HCT116 (cell line): Measurements from ENCODE around the gene FAIM. TPM values are rescaled to one million over a fixed set of nuclear protein-coding genes. Genes with fewer than 3 reads are reported as not detected.

Experiments
- ATAC-seq: fragments of 200-7000 bp; cut with Tn5 transposase; 2 replicates; pipeline ENCODE4 v1.9.1; 2020; ENCODE audit warnings: mild to moderate bottlenecking, moderate library complexity
- BruUV-seq: library from RNA; stranded (reverse); fragments of 400-500 nt; replicated peaks from 2 replicates; lab custom pipeline; 2021; lab: Mats Ljungman, UMichigan
- CTCF ChIA-PET: fragments of 300-600 bp; sonication (Branson Sonifier 250); formaldehyde crosslinking; loops from one replicate; lab custom pipeline; 2021; ENCODE audit warnings: antibody characterized with exemption; lab: Charles Lee
- POLR2A ChIA-PET: fragments of 300-600, 350-600 bp; sonication (Branson Sonifier 250); formaldehyde crosslinking; loops from one replicate; lab custom pipeline; 2021; ENCODE audit warnings: antibody characterized with exemption; lab: Charles Lee
- RAD21 ChIA-PET, 2 experiments: fragments of 300-600 bp; sonication (Branson Sonifier 250); formaldehyde crosslinking; loops; one replicate each; lab custom pipeline; 2023; ENCODE audit warnings: low total read pairs in 2 of 2; ENCODE audit not compliant: uncharacterized antibody in 2 of 2, unreplicated experiment in 2 of 2, low non-redundant PET in 1 of 2; lab: Charles Lee
- DNase-seq: peaks from one replicate; pipeline ENCODE4 v3.0.0-alpha.2; 2010; ENCODE audit warnings: low read depth, low spot score
- H2AFZ ChIP-seq: fragments of 200-600 bp; shearing (Covaris generic), sonication (generic); 2 replicates; pipeline ENCODE4 v1.6.1; 2017; ENCODE audit warnings: low read depth, mixed run types, mixed read lengths, antibody characterized with exemption, low read length; ENCODE audit not compliant: poor library complexity, severe bottlenecking
- H3K27ac ChIP-seq: 2 replicates; pipeline ENCODE4 v1.5.1; 2012; ENCODE audit warnings: low read depth, low read length
- H3K27me3 ChIP-seq: fragments of 200-600 bp; sonication (generic); 2 replicates; pipeline ENCODE4 v1.6.1; 2016; ENCODE audit warnings: mixed run types, low read length, mixed read lengths; ENCODE audit not compliant: insufficient read depth
- H3K36me3 ChIP-seq, 2 experiments: fragments of 200-500 bp in 1 of 2; fragments of 200-600 bp in 1 of 2; sonication (Bioruptor generic) in 1 of 2; sonication (generic) in 1 of 2; 2 replicates each; pipeline versions ENCODE4 v1.5.1 to v1.6.1; 2014 to 2016; ENCODE audit warnings: low read length in 2 of 2, inconsistent platforms in 1 of 2, mixed read lengths in 1 of 2, mixed run types in 1 of 2; ENCODE audit not compliant: insufficient read depth in 2 of 2, control insufficient read depth in 1 of 2
- H3K4me1 ChIP-seq, 2 experiments: fragments of 200-600 bp in 1 of 2; sonication (generic) in 1 of 2; 2 replicates each; pipeline versions ENCODE4 v1.5.1 to v1.6.1; 2012 to 2017; ENCODE audit warnings: low read length in 2 of 2, inconsistent platforms in 1 of 2, mild to moderate bottlenecking in 1 of 2, mixed read lengths in 1 of 2, mixed run types in 1 of 2, moderate library complexity in 1 of 2; ENCODE audit not compliant: insufficient read depth in 2 of 2, control insufficient read depth in 1 of 2
- H3K4me2 ChIP-seq: fragments of 200-600 bp; sonication (generic); 2 replicates; pipeline ENCODE4 v1.6.1; 2017; ENCODE audit warnings: mixed run types, low read length, mixed read lengths
- H3K4me3 ChIP-seq, 2 experiments: fragments of 200-600 bp in 1 of 2; sonication (generic) in 1 of 2; replicated peaks in 1 of 2; 2 replicates each; pipeline ENCODE4 v1.5.1; 2011 to 2016; ENCODE audit warnings: low read length in 2 of 2, control low read depth in 1 of 2, low read depth in 1 of 2, mild to moderate bottlenecking in 1 of 2, mixed read lengths in 1 of 2, mixed run types in 1 of 2
- H3K79me2 ChIP-seq: fragments of 200-600 bp; sonication (generic); 2 replicates; pipeline ENCODE4 v1.6.1; 2017; ENCODE audit warnings: mild to moderate bottlenecking, mixed run types, low read length, moderate library complexity, mixed read lengths; ENCODE audit not compliant: insufficient read depth
- H3K9ac ChIP-seq: fragments of 200-600 bp; sonication (generic); 2 replicates; pipeline ENCODE4 v1.6.1; 2016; ENCODE audit warnings: low read length, mixed read lengths
- H3K9me2 ChIP-seq: fragments of 200-600 bp; sonication (generic), shearing (Covaris generic); 2 replicates; pipeline ENCODE4 v1.6.1; 2017; ENCODE audit warnings: mixed run types, mild to moderate bottlenecking, moderate library complexity; ENCODE audit not compliant: insufficient read depth
- H3K9me3 ChIP-seq, 2 experiments: fragments of 200-500 bp in 1 of 2; fragments of 200-600 bp in 1 of 2; sonication (Bioruptor generic) in 1 of 2; sonication (generic) in 1 of 2; 2 replicates each; pipeline ENCODE4 v1.6.1; 2014 to 2017; ENCODE audit warnings: low read length in 2 of 2, mixed read lengths in 2 of 2, inconsistent platforms in 1 of 2, low read depth in 1 of 2, mild to moderate bottlenecking in 1 of 2, mixed run types in 1 of 2, moderate library complexity in 1 of 2; ENCODE audit not compliant: control insufficient read depth in 1 of 2, insufficient read depth in 1 of 2
- H4K20me1 ChIP-seq: fragments of 200-600 bp; sonication (generic), shearing (Covaris generic); 2 replicates; pipeline ENCODE4 v1.6.1; 2017; ENCODE audit warnings: mixed run types, mild to moderate bottlenecking, moderate library complexity; ENCODE audit not compliant: insufficient read depth
- CBX3 ChIP-seq: IDR thresholded peaks from 2 replicates; pipeline ENCODE4 v1.6.1; 2012; ENCODE audit warnings: low read depth
- CEBPB ChIP-seq: IDR thresholded peaks from 2 replicates; pipeline ENCODE4 v1.6.1; 2012; ENCODE audit warnings: low read depth
- EGR1 ChIP-seq: IDR thresholded peaks from 2 replicates; pipeline ENCODE4 v1.6.1; 2012; ENCODE audit warnings: low read depth
- ELF1 ChIP-seq: IDR thresholded peaks from 2 replicates; pipeline ENCODE4 v1.6.1; 2012; ENCODE audit warnings: low read depth, borderline replicate concordance
- EZH2 ChIP-seq: fragments of 200-600 bp; sonication (generic); IDR thresholded peaks from 2 replicates; pipeline ENCODE4 v1.6.1; 2017; ENCODE audit warnings: antibody characterized with exemption, mixed run types
- EZH2phosphoT487 ChIP-seq: fragments of 200-600 bp; IDR thresholded peaks from 2 replicates; pipeline ENCODE4 v1.6.1; 2018; ENCODE audit warnings: antibody characterized with exemption, borderline replicate concordance
- FOSL1 ChIP-seq: IDR thresholded peaks from 2 replicates; pipeline ENCODE4 v1.6.1; 2012; ENCODE audit warnings: low read depth
- JUND ChIP-seq: IDR thresholded peaks from 2 replicates; pipeline ENCODE4 v1.6.1; 2012
- POLR2A ChIP-seq: IDR thresholded peaks from 2 replicates; pipeline ENCODE4 v1.7.0; 2011; ENCODE audit warnings: borderline replicate concordance; ENCODE audit not compliant: insufficient read depth, insufficient read length; ENCODE audit errors: extremely low read depth
- POLR2AphosphoS5 ChIP-seq: IDR thresholded peaks from 2 replicates; pipeline ENCODE4 v1.6.1; 2011; ENCODE audit warnings: mild to moderate bottlenecking, low read depth, low read length, moderate library complexity
- YY1 ChIP-seq: IDR thresholded peaks from 2 replicates; pipeline ENCODE4 v1.6.1; 2011; ENCODE audit warnings: low read length, low read depth, moderate library complexity, mild to moderate bottlenecking; ENCODE audit not compliant: insufficient replicate concordance; ENCODE audit errors: extremely low read depth
- intact Hi-C: fragments of 100-400 bp; cut with micrococcal nuclease; formaldehyde crosslinking; loops from 2 replicates; pipeline ENCODE4 v1.10.0; 2022
- total RNA-seq: library from RNA; stranded (reverse); gene quantifications from one replicate; pipeline ENCODE4 v1.2.1, GENCODE V29; 2021; ENCODE audit not compliant: unreplicated experiment
- TF ChIP-seq, protein P1 (sequence below), 3 experiments: fragments of 200-600 bp in 1 of 3; sonication (generic) in 1 of 3; IDR thresholded peaks in 2 of 3; conservative IDR thresholded peaks in 1 of 3; 2 replicates each; pipeline ENCODE4 v1.5.1; 2012 to 2017; ENCODE audit warnings: low read depth in 2 of 3, low read length in 2 of 3, antibody characterized with exemption in 1 of 3, borderline replicate concordance in 1 of 3, control low read depth in 1 of 3, mild to moderate bottlenecking in 1 of 3, mixed read lengths in 1 of 3, mixed run types in 1 of 3, moderate library complexity in 1 of 3; ENCODE audit not compliant: insufficient read depth in 1 of 3
- TF ChIP-seq, protein P2 (sequence below): IDR thresholded peaks from 2 replicates; pipeline ENCODE4 v1.6.1; 2011; ENCODE audit warnings: mild to moderate bottlenecking, low read length, moderate library complexity; ENCODE audit not compliant: insufficient replicate concordance; ENCODE audit errors: extremely low read depth
- TF ChIP-seq, protein P3 (sequence below): IDR thresholded peaks from 2 replicates; pipeline ENCODE4 v1.6.1; 2012
- TF ChIP-seq, protein P4 (sequence below): IDR thresholded peaks from 2 replicates; pipeline ENCODE4 v1.6.1; 2012
- TF ChIP-seq, protein P5 (sequence below): IDR thresholded peaks from 2 replicates; pipeline ENCODE4 v1.6.1; 2012; ENCODE audit warnings: low read depth

Gene FAIM
- total RNA-seq, 1 experiment from 2014 or later = 12.2 TPM

DNA sequence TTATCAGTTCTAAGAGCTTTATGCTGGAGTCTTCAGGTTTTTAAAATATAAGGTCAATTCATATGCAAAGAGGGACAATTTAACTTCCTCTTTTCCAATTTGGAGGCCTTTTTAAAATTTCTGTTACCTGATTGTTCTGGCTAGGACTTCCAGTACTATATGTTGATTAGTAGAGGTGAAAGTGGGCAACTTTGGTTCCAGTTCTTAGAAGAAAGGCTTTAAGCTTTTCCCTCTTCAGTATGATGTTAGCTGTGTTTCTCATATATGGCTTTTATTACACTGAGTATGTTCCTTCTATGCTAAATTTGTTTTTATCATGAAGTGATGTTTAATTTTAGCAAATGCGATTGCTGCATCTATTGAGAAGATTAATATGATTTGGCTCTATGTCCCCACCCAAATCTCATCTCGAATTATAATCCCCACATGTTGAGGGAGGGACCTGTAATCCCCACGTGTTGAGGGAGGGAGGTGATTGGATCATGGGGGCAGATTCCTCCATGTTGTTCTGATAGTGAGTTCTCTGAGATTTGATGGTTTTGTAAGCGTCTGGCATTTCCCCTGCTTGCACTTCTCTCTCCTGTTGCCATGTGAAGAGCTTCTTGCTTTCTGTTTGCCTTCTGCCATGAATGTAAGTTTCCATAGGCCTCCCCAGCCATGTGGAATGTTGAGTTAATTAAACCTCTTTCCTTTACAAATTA lies 33.8 kb downstream of the FAIM start:
- Histone ChIP-seq H4K20me1 (no peaks in the 10 kb centered on the region), H3K9me3 (peaks cover 0 to 4% of the 10 kb centered on the region in 2 experiments; a peak in 1 of 4 replicates), H3K4me2 (no peak overlapping the region), H3K27ac (no peak overlapping the region), H3K4me3 (no peak overlapping the region), H3K36me3 (no peaks in the 10 kb centered on the region), H2AFZ (no peak overlapping the region), H3K4me1 (no peaks in the 10 kb centered on the region), H3K27me3 (no peaks in the 10 kb centered on the region), H3K9me2 (no peaks in the 10 kb centered on the region), H3K9ac (no peak overlapping the region), H3K79me2 (no peaks in the 10 kb centered on the region)
- CTCF ChIA-PET = no interaction called here
- no peak for DNase-seq
- no peak for ATAC-seq
- intact Hi-C loops = no loop called here
- POLR2A ChIA-PET = no interaction called here
- TF ChIP-seq EZH2phosphoT487 (no peak), YY1 (no peak), POLR2A (no peak), CEBPB (no peak), CBX3 (no peak), POLR2AphosphoS5 (no peak), EZH2 (no peak), JUND (no peak), ELF1 (no peak), FOSL1 (no peak), EGR1 (no peak)
- TF ChIP-seq, protein P1, sequence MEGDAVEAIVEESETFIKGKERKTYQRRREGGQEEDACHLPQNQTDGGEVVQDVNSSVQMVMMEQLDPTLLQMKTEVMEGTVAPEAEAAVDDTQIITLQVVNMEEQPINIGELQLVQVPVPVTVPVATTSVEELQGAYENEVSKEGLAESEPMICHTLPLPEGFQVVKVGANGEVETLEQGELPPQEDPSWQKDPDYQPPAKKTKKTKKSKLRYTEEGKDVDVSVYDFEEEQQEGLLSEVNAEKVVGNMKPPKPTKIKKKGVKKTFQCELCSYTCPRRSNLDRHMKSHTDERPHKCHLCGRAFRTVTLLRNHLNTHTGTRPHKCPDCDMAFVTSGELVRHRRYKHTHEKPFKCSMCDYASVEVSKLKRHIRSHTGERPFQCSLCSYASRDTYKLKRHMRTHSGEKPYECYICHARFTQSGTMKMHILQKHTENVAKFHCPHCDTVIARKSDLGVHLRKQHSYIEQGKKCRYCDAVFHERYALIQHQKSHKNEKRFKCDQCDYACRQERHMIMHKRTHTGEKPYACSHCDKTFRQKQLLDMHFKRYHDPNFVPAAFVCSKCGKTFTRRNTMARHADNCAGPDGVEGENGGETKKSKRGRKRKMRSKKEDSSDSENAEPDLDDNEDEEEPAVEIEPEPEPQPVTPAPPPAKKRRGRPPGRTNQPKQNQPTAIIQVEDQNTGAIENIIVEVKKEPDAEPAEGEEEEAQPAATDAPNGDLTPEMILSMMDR (IDR thresholded peaks at IDR 0.05 in 2 of 3, conservative IDR thresholded peaks at IDR 0.05 in 1 of 3; ENCODE audit: borderline replicate concordance in 1 of 3, insufficient read depth in 1 of 3, low read depth in 2 of 3, low read length in 2 of 3) = no peak
- TF ChIP-seq, protein P2, sequence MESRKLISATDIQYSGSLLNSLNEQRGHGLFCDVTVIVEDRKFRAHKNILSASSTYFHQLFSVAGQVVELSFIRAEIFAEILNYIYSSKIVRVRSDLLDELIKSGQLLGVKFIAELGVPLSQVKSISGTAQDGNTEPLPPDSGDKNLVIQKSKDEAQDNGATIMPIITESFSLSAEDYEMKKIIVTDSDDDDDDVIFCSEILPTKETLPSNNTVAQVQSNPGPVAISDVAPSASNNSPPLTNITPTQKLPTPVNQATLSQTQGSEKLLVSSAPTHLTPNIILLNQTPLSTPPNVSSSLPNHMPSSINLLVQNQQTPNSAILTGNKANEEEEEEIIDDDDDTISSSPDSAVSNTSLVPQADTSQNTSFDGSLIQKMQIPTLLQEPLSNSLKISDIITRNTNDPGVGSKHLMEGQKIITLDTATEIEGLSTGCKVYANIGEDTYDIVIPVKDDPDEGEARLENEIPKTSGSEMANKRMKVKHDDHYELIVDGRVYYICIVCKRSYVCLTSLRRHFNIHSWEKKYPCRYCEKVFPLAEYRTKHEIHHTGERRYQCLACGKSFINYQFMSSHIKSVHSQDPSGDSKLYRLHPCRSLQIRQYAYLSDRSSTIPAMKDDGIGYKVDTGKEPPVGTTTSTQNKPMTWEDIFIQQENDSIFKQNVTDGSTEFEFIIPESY = no peak
- TF ChIP-seq, protein P3, sequence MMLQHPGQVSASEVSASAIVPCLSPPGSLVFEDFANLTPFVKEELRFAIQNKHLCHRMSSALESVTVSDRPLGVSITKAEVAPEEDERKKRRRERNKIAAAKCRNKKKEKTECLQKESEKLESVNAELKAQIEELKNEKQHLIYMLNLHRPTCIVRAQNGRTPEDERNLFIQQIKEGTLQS = no peak
- TF ChIP-seq, protein P4, sequence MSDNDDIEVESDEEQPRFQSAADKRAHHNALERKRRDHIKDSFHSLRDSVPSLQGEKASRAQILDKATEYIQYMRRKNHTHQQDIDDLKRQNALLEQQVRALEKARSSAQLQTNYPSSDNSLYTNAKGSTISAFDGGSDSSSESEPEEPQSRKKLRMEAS = no peak
- TF ChIP-seq, protein P5, sequence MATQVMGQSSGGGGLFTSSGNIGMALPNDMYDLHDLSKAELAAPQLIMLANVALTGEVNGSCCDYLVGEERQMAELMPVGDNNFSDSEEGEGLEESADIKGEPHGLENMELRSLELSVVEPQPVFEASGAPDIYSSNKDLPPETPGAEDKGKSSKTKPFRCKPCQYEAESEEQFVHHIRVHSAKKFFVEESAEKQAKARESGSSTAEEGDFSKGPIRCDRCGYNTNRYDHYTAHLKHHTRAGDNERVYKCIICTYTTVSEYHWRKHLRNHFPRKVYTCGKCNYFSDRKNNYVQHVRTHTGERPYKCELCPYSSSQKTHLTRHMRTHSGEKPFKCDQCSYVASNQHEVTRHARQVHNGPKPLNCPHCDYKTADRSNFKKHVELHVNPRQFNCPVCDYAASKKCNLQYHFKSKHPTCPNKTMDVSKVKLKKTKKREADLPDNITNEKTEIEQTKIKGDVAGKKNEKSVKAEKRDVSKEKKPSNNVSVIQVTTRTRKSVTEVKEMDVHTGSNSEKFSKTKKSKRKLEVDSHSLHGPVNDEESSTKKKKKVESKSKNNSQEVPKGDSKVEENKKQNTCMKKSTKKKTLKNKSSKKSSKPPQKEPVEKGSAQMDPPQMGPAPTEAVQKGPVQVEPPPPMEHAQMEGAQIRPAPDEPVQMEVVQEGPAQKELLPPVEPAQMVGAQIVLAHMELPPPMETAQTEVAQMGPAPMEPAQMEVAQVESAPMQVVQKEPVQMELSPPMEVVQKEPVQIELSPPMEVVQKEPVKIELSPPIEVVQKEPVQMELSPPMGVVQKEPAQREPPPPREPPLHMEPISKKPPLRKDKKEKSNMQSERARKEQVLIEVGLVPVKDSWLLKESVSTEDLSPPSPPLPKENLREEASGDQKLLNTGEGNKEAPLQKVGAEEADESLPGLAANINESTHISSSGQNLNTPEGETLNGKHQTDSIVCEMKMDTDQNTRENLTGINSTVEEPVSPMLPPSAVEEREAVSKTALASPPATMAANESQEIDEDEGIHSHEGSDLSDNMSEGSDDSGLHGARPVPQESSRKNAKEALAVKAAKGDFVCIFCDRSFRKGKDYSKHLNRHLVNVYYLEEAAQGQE = no peak
- RAD21 ChIA-PET = no interaction called here
- BruUV-seq = no TSS peak
